Mesenchymal stem cell (in vitro differentiated cells and primary cell): ENCODE results near the gene ATP2C1.
A peak's percentile ranks its signal among the peaks of the same experiment; 100 is the strongest.

Source experiments
- DNase-seq: peaks from one replicate; pipeline ENCODE4 v3.0.0-alpha.2; 2013
- H2AFZ ChIP-seq: one replicate; pipeline ENCODE4 v1.6.1; 2013; ENCODE audit warnings: low read depth, mild to moderate bottlenecking, control low read depth, inconsistent platforms, low read length, moderate library complexity
- H2AK5ac ChIP-seq: 2 replicates; pipeline ENCODE4 v1.6.1; 2013; ENCODE audit warnings: low read length, moderate library complexity, mild to moderate bottlenecking, inconsistent platforms; ENCODE audit not compliant: severe bottlenecking
- H2BK120ac ChIP-seq: one replicate; pipeline ENCODE4 v1.6.1; 2013; ENCODE audit warnings: low read depth, mild to moderate bottlenecking, inconsistent platforms, low read length, moderate library complexity
- H2BK12ac ChIP-seq, 2 experiments: one replicate each; pipeline ENCODE4 v1.6.1; 2013; ENCODE audit warnings: inconsistent platforms in 2 of 2, low read length in 2 of 2, mild to moderate bottlenecking in 2 of 2, moderate library complexity in 2 of 2, control low read depth in 1 of 2
- H2BK15ac ChIP-seq: one replicate; pipeline ENCODE4 v1.6.1; 2013; ENCODE audit warnings: mild to moderate bottlenecking, low read depth, inconsistent platforms; ENCODE audit not compliant: poor library complexity, severe bottlenecking
- H2BK5ac ChIP-seq: 2 replicates; pipeline ENCODE4 v1.6.1; 2013; ENCODE audit warnings: low read depth, mild to moderate bottlenecking, low read length, control low read depth, inconsistent platforms; ENCODE audit not compliant: poor library complexity, severe bottlenecking
- H3K14ac ChIP-seq, 2 experiments: one replicate each; pipeline ENCODE4 v1.6.1; 2013; ENCODE audit warnings: inconsistent platforms in 2 of 2, low read length in 2 of 2, control low read depth in 1 of 2, mild to moderate bottlenecking in 1 of 2, moderate library complexity in 1 of 2
- H3K18ac ChIP-seq, 2 experiments: one replicate each; pipeline ENCODE4 v1.6.1; 2013; ENCODE audit warnings: inconsistent platforms in 2 of 2, low read length in 2 of 2, control low read depth in 1 of 2, low read depth in 1 of 2, mild to moderate bottlenecking in 1 of 2
- H3K23ac ChIP-seq, 2 experiments: one replicate each; pipeline ENCODE4 v1.6.1; 2013; ENCODE audit warnings: inconsistent platforms in 2 of 2, low read length in 2 of 2, mild to moderate bottlenecking in 2 of 2, moderate library complexity in 2 of 2, control low read depth in 1 of 2
- H3K27ac ChIP-seq: 2 replicates; pipeline ENCODE4 v1.5.1; 2013; ENCODE audit warnings: mild to moderate bottlenecking, moderate library complexity, low read length, control low read depth, inconsistent platforms; ENCODE audit not compliant: poor library complexity, severe bottlenecking
- H3K27me3 ChIP-seq, 2 experiments: 2 replicates each; pipeline versions ENCODE4 v1.6.1 to v1.7.0; 2013; ENCODE audit warnings: low read length in 2 of 2, mild to moderate bottlenecking in 2 of 2, moderate library complexity in 2 of 2, control low read depth in 1 of 2, inconsistent platforms in 1 of 2; ENCODE audit not compliant: control insufficient read depth in 1 of 2, insufficient read depth in 1 of 2
- H3K36me3 ChIP-seq, 2 experiments: 2 replicates each; pipeline versions ENCODE4 v1.6.1 to v1.7.0; 2013; ENCODE audit warnings: low read length in 2 of 2, control low read depth in 1 of 2, inconsistent platforms in 1 of 2, low read depth in 1 of 2, mild to moderate bottlenecking in 1 of 2; ENCODE audit not compliant: insufficient read depth in 2 of 2, control insufficient read depth in 1 of 2
- H3K4ac ChIP-seq, 2 experiments: one replicate each; pipeline ENCODE4 v1.6.1; 2013; ENCODE audit warnings: inconsistent platforms in 2 of 2, low read length in 2 of 2, mild to moderate bottlenecking in 2 of 2, moderate library complexity in 2 of 2, control low read depth in 1 of 2, low read depth in 1 of 2
- H3K4me1 ChIP-seq: 2 replicates; pipeline ENCODE4 v1.6.1; 2013; ENCODE audit warnings: low read depth, low read length, control low read depth; ENCODE audit not compliant: control insufficient read depth, insufficient read depth
- H3K4me2 ChIP-seq: 2 replicates; pipeline ENCODE4 v1.6.1; 2013; ENCODE audit warnings: low read length, mild to moderate bottlenecking, inconsistent platforms; ENCODE audit not compliant: poor library complexity, severe bottlenecking
- H3K4me3 ChIP-seq, 2 experiments: 2 replicates each; pipeline versions ENCODE4 v1.5.1 to v1.7.0; 2013; ENCODE audit warnings: low read length in 2 of 2, mild to moderate bottlenecking in 2 of 2, control low read depth in 1 of 2, low read depth in 1 of 2; ENCODE audit not compliant: insufficient read depth in 1 of 2
- H3K79me1 ChIP-seq: replicated peaks from 2 replicates; pipeline ENCODE4 v1.6.1; 2013; ENCODE audit warnings: mild to moderate bottlenecking, control low read depth, low read length, inconsistent platforms; ENCODE audit not compliant: poor library complexity, severe bottlenecking
- H3K9ac ChIP-seq: 2 replicates; pipeline ENCODE4 v1.7.0; 2013; ENCODE audit warnings: mild to moderate bottlenecking, low read length, moderate library complexity
- H3K9me3 ChIP-seq: 2 replicates; pipeline ENCODE4 v1.7.0; 2013; ENCODE audit warnings: mild to moderate bottlenecking, low read length; ENCODE audit not compliant: control insufficient read depth
- H4K8ac ChIP-seq: one replicate; pipeline ENCODE4 v1.6.1; 2013; ENCODE audit warnings: inconsistent platforms, mild to moderate bottlenecking, low read length, moderate library complexity
- H4K91ac ChIP-seq: one replicate; pipeline ENCODE4 v1.6.1; 2013; ENCODE audit warnings: mild to moderate bottlenecking, low read length, inconsistent platforms
- WGBS: methylation state at CpG from one replicate; pipeline ENCODE4 v1.1.7; 2013; ENCODE audit warnings: mixed read lengths; 5-methylcytosine and 5-hydroxymethylcytosine counted together

The ATP2C1 gene

GRCh38 chr3:130948001-130948773, 54.3 kb downstream of the ATP2C1 start:
- Histone ChIP-seq H2BK12ac (no peak overlapping the region), H2BK5ac (no peak overlapping the region), H3K9me3 (no peaks in the 10 kb centered on the region), H3K36me3 (peaks cover 8 to 73% of the 10 kb centered on the region in 2 experiments), H4K8ac (no peak overlapping the region), H3K4ac (no peak overlapping the region), H3K4me1 (no peaks in the 10 kb centered on the region), H3K23ac (no peak overlapping the region), H3K79me1 (peaks cover 13% of the 10 kb centered on the region), H2AK5ac (no peak overlapping the region), H2AFZ (no peak overlapping the region), H3K9ac (no peak overlapping the region), H2BK15ac (no peak overlapping the region), H2BK120ac (no peak overlapping the region), H3K14ac (no peak overlapping the region), H3K27ac (no peak overlapping the region), H3K4me2 (no peak overlapping the region), H4K91ac (no peak overlapping the region), H3K4me3 (no peak overlapping the region), H3K27me3 (no peaks in the 10 kb centered on the region), H3K18ac (no peak overlapping the region)
- DNase-seq = no peak
- no CpG with 5 or more reads among the region's 2 CpGs for WGBS

GRCh38 chr3:130948929-130949328, 55.0 kb downstream of the ATP2C1 start:
- WGBS = 100% methylated on average over 1 of the region's 3 CpGs
- H3K4ac ChIP-seq = no peak overlapping the region
- H2AFZ ChIP-seq = no peak overlapping the region
- no peak overlapping the region for H3K14ac ChIP-seq
- no peak overlapping the region for H3K9ac ChIP-seq
- no peaks in the 10 kb centered on the region for H3K4me1 ChIP-seq
- H3K27me3 ChIP-seq = no peaks in the 10 kb centered on the region
- H2BK15ac ChIP-seq = no peak overlapping the region
- no peak overlapping the region for H3K4me3 ChIP-seq
- no peak overlapping the region for H2AK5ac ChIP-seq
- H4K8ac ChIP-seq = no peak overlapping the region
- no peak overlapping the region for H3K4me2 ChIP-seq
- no peaks in the 10 kb centered on the region for H3K9me3 ChIP-seq
- H3K27ac ChIP-seq = no peak overlapping the region
- H2BK12ac ChIP-seq = no peak overlapping the region
- no peak overlapping the region for H4K91ac ChIP-seq
- H2BK120ac ChIP-seq = no peak overlapping the region
- no peak overlapping the region for H3K18ac ChIP-seq
- DNase-seq = no peak
- H3K79me1 ChIP-seq = peaks cover 13% of the 10 kb centered on the region
- H2BK5ac ChIP-seq = no peak overlapping the region
- H3K36me3 ChIP-seq = peaks cover 8 to 74% of the 10 kb centered on the region in 2 experiments
- no peak overlapping the region for H3K23ac ChIP-seq

- WGBS = no CpG with 5 or more reads among the region's 2 CpGs
- H2BK15ac ChIP-seq = no peak overlapping the region
These were observed 56.2 kb downstream of the ATP2C1 start for GRCh38 chr3:130950124-130950523.

GRCh38 chr3:130950641-130951040, 56.8 kb downstream of the ATP2C1 start:
- no peak overlapping the region for H2BK120ac ChIP-seq

More at GRCh38 chr3:130950124-130950523, 56.2 kb downstream of the ATP2C1 start:
- Histone ChIP-seq H3K36me3 (peaks cover 8 to 74% of the 10 kb centered on the region in 2 experiments), H2BK5ac (no peak overlapping the region), H2BK120ac (no peak overlapping the region), H3K9ac (no peak overlapping the region), H3K27ac (no peak overlapping the region), H4K8ac (no peak overlapping the region), H3K4me1 (no peaks in the 10 kb centered on the region), H3K9me3 (no peaks in the 10 kb centered on the region), H2AFZ (no peak overlapping the region), H3K23ac (no peak overlapping the region), H3K14ac (no peak overlapping the region), H3K79me1 (peaks cover 9% of the 10 kb centered on the region), H2BK12ac (no peak overlapping the region), H4K91ac (no peak overlapping the region), H3K18ac (no peak overlapping the region), H3K4me3 (no peak overlapping the region), H3K27me3 (no peaks in the 10 kb centered on the region), H3K4ac (no peak overlapping the region), H3K4me2 (no peak overlapping the region), H2AK5ac (no peak overlapping the region)
- DNase-seq = no peak

More at GRCh38 chr3:130950641-130951040, 56.8 kb downstream of the ATP2C1 start:
- Histone ChIP-seq H3K23ac (no peak overlapping the region), H3K14ac (no peak overlapping the region), H3K36me3 (peaks cover 8 to 77% of the 10 kb centered on the region in 2 experiments), H3K27me3 (no peaks in the 10 kb centered on the region), H4K91ac (no peak overlapping the region), H3K4me2 (no peak overlapping the region), H3K9ac (peak overlapping the region; percentile 30), H2AFZ (no peak overlapping the region), H3K4ac (no peak overlapping the region), H2BK12ac (no peak overlapping the region), H3K4me1 (no peaks in the 10 kb centered on the region), H3K18ac (no peak overlapping the region), H3K79me1 (peaks cover 12% of the 10 kb centered on the region), H3K4me3 (no peak overlapping the region), H2BK15ac (no peak overlapping the region), H4K8ac (no peak overlapping the region), H3K27ac (no peak overlapping the region), H2BK5ac (no peak overlapping the region), H2AK5ac (no peak overlapping the region), H3K9me3 (no peaks in the 10 kb centered on the region)
- DNase-seq = peak; percentile 31
